Measurements from ENCODE around the gene RBMS2.
A peak's percentile ranks its signal among the peaks of the same experiment; 100 is the strongest.

The RBMS2 gene

DNA sequence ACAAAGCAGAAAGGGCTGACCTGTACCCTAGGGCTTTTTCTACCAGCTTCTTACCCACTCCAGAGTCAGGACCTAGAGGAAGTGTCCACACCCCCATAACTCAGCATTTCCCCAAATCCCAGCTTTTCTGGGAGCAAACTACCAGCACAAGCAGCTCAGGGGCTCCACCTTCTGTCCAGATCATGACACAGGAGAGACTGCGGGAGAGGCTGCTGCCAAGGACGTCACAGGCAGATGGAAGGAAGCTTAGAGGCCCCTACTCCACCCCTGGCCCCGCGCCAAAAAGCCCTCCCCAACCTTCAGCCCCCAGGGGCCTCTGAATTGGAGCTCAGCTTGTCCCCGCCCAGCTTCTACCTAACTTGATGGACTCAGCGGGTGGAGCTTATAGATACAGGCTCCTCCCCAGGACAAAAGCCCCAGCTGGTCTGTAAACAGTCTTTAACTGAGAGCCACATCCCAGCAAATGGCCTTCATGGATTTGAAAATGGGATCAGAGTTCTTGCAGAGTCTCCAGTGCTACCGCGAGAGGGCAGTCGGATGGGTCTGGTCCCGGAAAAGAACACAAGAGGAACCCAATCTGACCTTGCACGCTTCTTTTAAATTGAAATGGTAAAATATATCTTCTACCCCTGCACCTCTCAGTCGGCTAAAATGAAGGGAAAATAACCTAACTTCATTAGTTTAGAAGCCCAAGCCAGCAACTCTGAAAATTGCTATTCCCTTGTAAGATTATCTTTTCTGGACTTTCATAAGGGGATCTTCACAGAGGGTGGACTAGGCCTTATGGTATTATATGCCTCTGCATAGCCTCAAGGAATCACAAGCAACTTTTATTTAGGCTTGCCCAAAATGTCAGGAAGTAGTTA lies 115.3 kb downstream of the RBMS2 start (continued):
- TF ChIP-seq, protein P1, sequence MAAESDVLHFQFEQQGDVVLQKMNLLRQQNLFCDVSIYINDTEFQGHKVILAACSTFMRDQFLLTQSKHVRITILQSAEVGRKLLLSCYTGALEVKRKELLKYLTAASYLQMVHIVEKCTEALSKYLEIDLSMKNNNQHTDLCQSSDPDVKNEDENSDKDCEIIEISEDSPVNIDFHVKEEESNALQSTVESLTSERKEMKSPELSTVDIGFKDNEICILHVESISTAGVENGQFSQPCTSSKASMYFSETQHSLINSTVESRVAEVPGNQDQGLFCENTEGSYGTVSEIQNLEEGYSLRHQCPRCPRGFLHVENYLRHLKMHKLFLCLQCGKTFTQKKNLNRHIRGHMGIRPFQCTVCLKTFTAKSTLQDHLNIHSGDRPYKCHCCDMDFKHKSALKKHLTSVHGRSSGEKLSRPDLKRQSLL (tag by site-specific recombination; IDR thresholded peaks at IDR 0.05) = no peak; the same call in 1 of the 2 replicates
- TF ChIP-seq ZNF335 (tag by site-specific recombination; conservative IDR thresholded peaks at IDR 0.05) (0 out of 2 replicates have a peak, but pooled peaks have one; percentile 17), ZNF398 (tag by site-specific recombination; IDR thresholded peaks at IDR 0.05) (peak; percentile 33; the same call in 1 of the 2 replicates), ZNF292 (tag by site-specific recombination; IDR thresholded peaks at IDR 0.05; ENCODE audit: borderline replicate concordance, low read depth) (no peak), PATZ1 (tag by site-specific recombination; IDR thresholded peaks at IDR 0.05) (peak; percentile 99), ZNF664 (tag by site-specific recombination; IDR thresholded peaks at IDR 0.05) (no peak), ZNF473 (tag by site-specific recombination; IDR thresholded peaks at IDR 0.05) (no peak), IKZF3 (tag by site-specific recombination; IDR thresholded peaks at IDR 0.05) (peak; percentile 97), ZNF214 (tag by site-specific recombination; IDR thresholded peaks at IDR 0.05; ENCODE audit: borderline replicate concordance) (peak; percentile 60; the same call in 1 of the 2 replicates), ZNF707 (tag by site-specific recombination; IDR thresholded peaks at IDR 0.05) (no peak), ZNF302 (tag by site-specific recombination; IDR thresholded peaks at IDR 0.05; ENCODE audit: low read depth) (no peak), ZNF701 (tag by site-specific recombination; IDR thresholded peaks at IDR 0.05) (no peak), HIC1 (tag by site-specific recombination; IDR thresholded peaks at IDR 0.05) (peak; percentile 55), ZNF514 (tag by site-specific recombination; IDR thresholded peaks at IDR 0.05) (no peak), OSR2 (tag by site-specific recombination; IDR thresholded peaks at IDR 0.05) (no peak; the same call in 1 of the 2 replicates), ZNF426 (tag by site-specific recombination; IDR thresholded peaks at IDR 0.05) (no peak), ZBTB7A (tag by site-specific recombination; IDR thresholded peaks at IDR 0.05; ENCODE audit: low read depth) (0 out of 2 replicates have a peak, but pooled peaks have one; percentile 59), ZNF138 (tag by site-specific recombination; IDR thresholded peaks at IDR 0.05; ENCODE audit: borderline replicate concordance) (no peak), ZBTB20 (tag by site-specific recombination; IDR thresholded peaks at IDR 0.05) (no peak), KLF7 (tag by site-specific recombination; IDR thresholded peaks at IDR 0.05; ENCODE audit: borderline replicate concordance) (peak; percentile 32; the same call in 1 of the 2 replicates), ZBTB48 (tag by site-specific recombination; IDR thresholded peaks at IDR 0.05) (peak; percentile 27; the same call in 1 of the 2 replicates), ZNF621 (tag by site-specific recombination; IDR thresholded peaks at IDR 0.05) (no peak), YY2 (tag by site-specific recombination; IDR thresholded peaks at IDR 0.05) (no peak), GLIS1 (tag by site-specific recombination; IDR thresholded peaks at IDR 0.05) (peak; percentile 87), ZNF549 (tag by site-specific recombination; IDR thresholded peaks at IDR 0.05) (no peak)
- TF ChIP-seq, protein P2, sequence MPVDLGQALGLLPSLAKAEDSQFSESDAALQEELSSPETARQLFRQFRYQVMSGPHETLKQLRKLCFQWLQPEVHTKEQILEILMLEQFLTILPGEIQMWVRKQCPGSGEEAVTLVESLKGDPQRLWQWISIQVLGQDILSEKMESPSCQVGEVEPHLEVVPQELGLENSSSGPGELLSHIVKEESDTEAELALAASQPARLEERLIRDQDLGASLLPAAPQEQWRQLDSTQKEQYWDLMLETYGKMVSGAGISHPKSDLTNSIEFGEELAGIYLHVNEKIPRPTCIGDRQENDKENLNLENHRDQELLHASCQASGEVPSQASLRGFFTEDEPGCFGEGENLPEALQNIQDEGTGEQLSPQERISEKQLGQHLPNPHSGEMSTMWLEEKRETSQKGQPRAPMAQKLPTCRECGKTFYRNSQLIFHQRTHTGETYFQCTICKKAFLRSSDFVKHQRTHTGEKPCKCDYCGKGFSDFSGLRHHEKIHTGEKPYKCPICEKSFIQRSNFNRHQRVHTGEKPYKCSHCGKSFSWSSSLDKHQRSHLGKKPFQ (tag by site-specific recombination; IDR thresholded peaks at IDR 0.05) = no peak
- TF ChIP-seq, protein P3, sequence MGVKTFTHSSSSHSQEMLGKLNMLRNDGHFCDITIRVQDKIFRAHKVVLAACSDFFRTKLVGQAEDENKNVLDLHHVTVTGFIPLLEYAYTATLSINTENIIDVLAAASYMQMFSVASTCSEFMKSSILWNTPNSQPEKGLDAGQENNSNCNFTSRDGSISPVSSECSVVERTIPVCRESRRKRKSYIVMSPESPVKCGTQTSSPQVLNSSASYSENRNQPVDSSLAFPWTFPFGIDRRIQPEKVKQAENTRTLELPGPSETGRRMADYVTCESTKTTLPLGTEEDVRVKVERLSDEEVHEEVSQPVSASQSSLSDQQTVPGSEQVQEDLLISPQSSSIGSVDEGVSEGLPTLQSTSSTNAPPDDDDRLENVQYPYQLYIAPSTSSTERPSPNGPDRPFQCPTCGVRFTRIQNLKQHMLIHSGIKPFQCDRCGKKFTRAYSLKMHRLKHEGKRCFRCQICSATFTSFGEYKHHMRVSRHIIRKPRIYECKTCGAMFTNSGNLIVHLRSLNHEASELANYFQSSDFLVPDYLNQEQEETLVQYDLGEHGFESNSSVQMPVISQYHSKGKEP (tag by site-specific recombination; IDR thresholded peaks at IDR 0.05) = peak; percentile 92

Data from HEK293 (cell line).